T-helper 1 cell treated with Interleukin-12 subunit alpha and Interleukin-12 subunit beta and Interleukin-4 antibody, amounts not matched to agents 30 ng/mL and 1 ng/mL, for 36 hours (primary cell): ENCODE data around the gene FSD1. TPM values are rescaled to one million over a fixed set of nuclear protein-coding genes. Genes with fewer than 3 reads are reported as not detected.

Source experiments
- intact Hi-C: fragments of 100-400 bp; cut with micrococcal nuclease; formaldehyde crosslinking; loops from one replicate; pipeline ENCODE4 v1.15.1; 2024
- total RNA-seq: library from RNA; stranded (reverse); gene quantifications from 2 replicates; pipeline ENCODE4 v1.2.3, GENCODE V29; 2022

FSD1 gene
- total RNA-seq, 1 donor from 2014 or later = 22.0 TPM

DNA sequence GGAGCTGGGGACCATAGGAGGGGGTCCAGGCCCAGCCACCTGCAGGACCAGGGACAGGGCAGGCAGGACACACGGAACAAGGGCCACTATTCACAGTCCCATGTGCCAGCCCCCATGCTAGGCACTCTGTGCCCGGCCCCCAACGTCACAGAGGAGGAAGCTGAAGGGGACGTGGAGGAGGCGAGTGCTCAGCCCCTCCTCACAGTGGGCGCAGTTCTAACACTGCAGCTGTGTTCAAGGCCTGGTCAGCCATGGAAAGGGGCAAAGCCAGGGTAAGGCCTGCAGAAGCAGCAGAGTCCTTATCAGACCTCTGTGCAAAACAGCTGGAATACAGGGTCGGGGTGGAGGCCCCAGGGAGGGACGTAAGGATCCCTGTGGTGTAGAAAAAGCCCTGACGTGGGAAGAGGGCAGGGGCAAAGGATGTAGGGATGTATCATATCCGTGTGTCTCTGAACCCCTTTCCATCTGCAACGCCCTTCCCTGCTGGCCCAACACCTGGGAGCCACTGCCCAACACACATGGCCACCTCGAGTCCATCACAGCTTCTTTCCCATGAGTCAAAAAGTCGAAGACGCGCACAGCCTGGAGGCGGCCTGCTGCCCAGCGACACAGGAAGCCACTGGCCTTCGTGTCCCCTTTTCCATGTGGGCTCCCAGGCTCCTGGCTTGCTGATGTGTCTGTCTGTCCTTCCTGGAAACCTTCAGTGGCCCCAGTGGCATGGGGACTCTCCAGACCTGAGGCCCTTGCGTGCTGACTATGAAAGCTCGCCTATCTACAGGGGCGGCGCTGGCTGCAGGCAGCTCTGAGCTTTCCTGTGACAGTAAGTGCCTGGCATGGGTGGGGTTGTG is 68.0 kb downstream of the FSD1 start:
- intact Hi-C loops = no loop called here

DNA sequence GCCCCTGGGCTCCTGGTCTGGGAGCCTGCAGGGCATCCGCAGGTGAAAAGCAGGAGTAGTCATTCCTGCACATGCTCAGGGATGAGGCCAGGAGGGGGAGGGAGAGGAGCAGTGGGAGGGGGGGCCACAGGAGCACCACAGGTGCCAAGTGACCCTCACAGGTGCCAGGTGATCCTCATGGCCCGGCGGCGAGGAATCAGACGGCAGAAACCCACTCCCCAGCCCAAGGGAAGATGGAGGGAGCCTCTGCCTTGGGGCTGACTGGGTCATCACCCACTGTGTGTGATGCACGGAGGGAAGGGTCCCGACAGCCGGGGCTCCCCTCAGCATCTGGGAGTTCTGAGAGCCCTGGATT is 68.6 kb downstream of the FSD1 start:
- intact Hi-C loops = no loop called here

Other genes starting within 250 kb of the FSD1 start
- gene ZBTB7A, start 237.7 kb upstream of the FSD1 start, total RNA-seq = 41.6 and 41.8 TPM in 2 replicates
- gene MAP2K2, start 180.5 kb upstream of the FSD1 start, total RNA-seq = 144 and 156 TPM in 2 replicates
- not detected in 2 replicates for gene CREB3L3, start 151.0 kb upstream of the FSD1 start, total RNA-seq
- gene SIRT6, start 122.0 kb upstream of the FSD1 start, total RNA-seq = 49.5 and 49.6 TPM in 2 replicates
- gene ANKRD24, start 121.9 kb upstream of the FSD1 start, total RNA-seq = 0.63 and 0.69 TPM in 2 replicates
- gene EBI3, start 75.1 kb upstream of the FSD1 start, total RNA-seq = 27.2 and 28.1 TPM in 2 replicates
- 31.3 and 34.3 TPM in 2 replicates for gene YJU2, start 57.5 kb upstream of the FSD1 start, total RNA-seq
- not detected in 2 replicates for gene SHD, start 25.3 kb upstream of the FSD1 start, total RNA-seq
- gene TMIGD2, start 2.2 kb upstream of the FSD1 start, total RNA-seq = 33.2 and 34.6 TPM in 2 replicates
- gene STAP2, start 34.2 kb downstream of the FSD1 start, total RNA-seq = 14.8 and 19.1 TPM in 2 replicates
- gene MPND, start 39.0 kb downstream of the FSD1 start, total RNA-seq = 19.0 and 21.0 TPM in 2 replicates
- gene SH3GL1, start 95.9 kb downstream of the FSD1 start, total RNA-seq = 67.8 and 74.3 TPM in 2 replicates
- gene CHAF1A, start 98.0 kb downstream of the FSD1 start, total RNA-seq = 74.0 and 79.1 TPM in 2 replicates
- gene UBXN6, start 153.2 kb downstream of the FSD1 start, total RNA-seq = 46.3 and 52.0 TPM in 2 replicates
- gene HDGFL2, start 167.7 kb downstream of the FSD1 start, total RNA-seq = 55.7 and 67.4 TPM in 2 replicates
- gene PLIN4, start 213.9 kb downstream of the FSD1 start, total RNA-seq = not detected in 2 replicates
- not detected in 2 replicates for gene PLIN5, start 230.6 kb downstream of the FSD1 start, total RNA-seq
- 1.1 and 1.5 TPM in 2 replicates for gene LRG1, start 235.4 kb downstream of the FSD1 start, total RNA-seq